Thyroid gland (tissue), 4 donors: ENCODE results near the gene LRRC10. TPM values are rescaled to one million over a fixed set of nuclear protein-coding genes. Genes with fewer than 3 reads are reported as not detected.

Experiments used
- DNase-seq, 2 donors: peaks; one replicate each; pipeline ENCODE4 v3.0.0-alpha.2; 2019
- H3K27ac ChIP-seq, 3 donors: fragments of 200-600 bp; sonication (generic); 1 replicate in 2 of 3; 2 replicates in 1 of 3; pipeline ENCODE4 v1.5.1; 2016 to 2019; ENCODE audit warnings: mild to moderate bottlenecking in 1 of 3, moderate library complexity in 1 of 3
- H3K27me3 ChIP-seq: fragments of 200-600 bp; sonication (generic); one replicate; pipeline ENCODE4 v1.5.1; 2019
- H3K36me3 ChIP-seq, 2 donors: fragments of 200-600 bp; sonication (generic); one replicate each; pipeline ENCODE4 v1.5.1; 2016 to 2019
- H3K4me1 ChIP-seq, 2 donors: fragments of 200-600 bp; sonication (generic); one replicate each; pipeline ENCODE4 v1.5.1; 2017 to 2019
- H3K4me3 ChIP-seq, 3 donors: fragments of 200-600 bp; sonication (generic); replicated peaks in 1 of 3; 1 replicate in 2 of 3; 2 replicates in 1 of 3; pipeline ENCODE4 v1.5.1; 2016; ENCODE audit warnings: mild to moderate bottlenecking in 1 of 3
- H3K9me3 ChIP-seq: fragments of 200-600 bp; sonication (generic); one replicate; pipeline ENCODE4 v1.5.1; 2017
- POLR2A ChIP-seq, 2 donors: fragments of 450-650 bp; IDR thresholded peaks; one replicate each; pipeline ENCODE4 v1.6.1; 2017; ENCODE audit warnings: antibody characterized with exemption in 2 of 2, mild to moderate bottlenecking in 2 of 2, moderate library complexity in 1 of 2
- WGBS, 2 donors: methylation state at CpG; one replicate each; pipeline ENCODE4 v1.1.5; 2017; 5-methylcytosine and 5-hydroxymethylcytosine counted together
- intact Hi-C: fragments of 100-400 bp; cut with DNase I; formaldehyde crosslinking; loops from one replicate; pipeline ENCODE4 v1.15.1; 2023
- total RNA-seq, 4 donors: library from RNA; depleted of rRNA; stranded (reverse); fragments of >200 nt; gene quantifications; one replicate each; pipeline ENCODE4 v1.2.3, GENCODE V29; 2016
- TF ChIP-seq, protein P1 (sequence below), 6 experiments: fragments of 200-600 bp in 3 of 6; fragments of 450-650 bp in 3 of 6; sonication (generic) in 3 of 6; IDR thresholded peaks; one replicate each; pipeline ENCODE4 v1.5.1; 2016 to 2019; ENCODE audit warnings: antibody characterized with exemption in 6 of 6, mild to moderate bottlenecking in 2 of 6, inconsistent platforms in 1 of 6, moderate library complexity in 1 of 6

The LRRC10 gene, protein sequence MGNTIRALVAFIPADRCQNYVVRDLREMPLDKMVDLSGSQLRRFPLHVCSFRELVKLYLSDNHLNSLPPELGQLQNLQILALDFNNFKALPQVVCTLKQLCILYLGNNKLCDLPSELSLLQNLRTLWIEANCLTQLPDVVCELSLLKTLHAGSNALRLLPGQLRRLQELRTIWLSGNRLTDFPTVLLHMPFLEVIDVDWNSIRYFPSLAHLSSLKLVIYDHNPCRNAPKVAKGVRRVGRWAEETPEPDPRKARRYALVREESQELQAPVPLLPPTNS
- total RNA-seq = not detected

DNA sequence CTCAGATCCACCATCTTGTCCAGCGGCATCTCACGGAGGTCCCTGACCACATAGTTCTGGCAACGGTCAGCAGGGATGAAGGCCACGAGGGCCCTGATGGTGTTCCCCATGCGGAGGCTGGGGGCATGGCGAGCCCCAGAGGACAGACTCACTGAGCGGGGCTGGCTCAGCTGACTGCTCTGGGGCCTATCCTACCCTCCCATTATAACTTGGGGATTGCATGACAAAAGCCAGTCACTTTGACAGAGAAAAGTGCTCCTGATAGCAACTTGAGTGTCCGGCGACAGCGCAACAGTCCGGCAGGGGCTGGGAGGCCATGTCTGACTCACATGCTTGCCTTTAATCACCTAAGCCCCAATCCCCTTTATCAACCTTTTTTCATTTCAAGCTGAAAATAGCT is at the start of gene LRRC10:
Gene LRRC10, minus strand, starts transcription at position 179 of the 400 bp plus-strand sequence. Its CDS starts 69 bp downstream, at position 110.
- no peak for DNase-seq
- Histone ChIP-seq H3K4me3 (no peak within 1 kb of the TSS), H3K4me1 (no peaks in the 10 kb centered on the region), H3K9me3 (no peaks in the 10 kb centered on the region), H3K36me3 (no peaks in the 10 kb centered on the region), H3K27ac (no peak within 1 kb of the TSS), H3K27me3 (no peaks in the 10 kb centered on the region)
- 96% methylated on average over 11 of the region's 11 CpGs for WGBS, 2 donors
- TF ChIP-seq, protein P1, sequence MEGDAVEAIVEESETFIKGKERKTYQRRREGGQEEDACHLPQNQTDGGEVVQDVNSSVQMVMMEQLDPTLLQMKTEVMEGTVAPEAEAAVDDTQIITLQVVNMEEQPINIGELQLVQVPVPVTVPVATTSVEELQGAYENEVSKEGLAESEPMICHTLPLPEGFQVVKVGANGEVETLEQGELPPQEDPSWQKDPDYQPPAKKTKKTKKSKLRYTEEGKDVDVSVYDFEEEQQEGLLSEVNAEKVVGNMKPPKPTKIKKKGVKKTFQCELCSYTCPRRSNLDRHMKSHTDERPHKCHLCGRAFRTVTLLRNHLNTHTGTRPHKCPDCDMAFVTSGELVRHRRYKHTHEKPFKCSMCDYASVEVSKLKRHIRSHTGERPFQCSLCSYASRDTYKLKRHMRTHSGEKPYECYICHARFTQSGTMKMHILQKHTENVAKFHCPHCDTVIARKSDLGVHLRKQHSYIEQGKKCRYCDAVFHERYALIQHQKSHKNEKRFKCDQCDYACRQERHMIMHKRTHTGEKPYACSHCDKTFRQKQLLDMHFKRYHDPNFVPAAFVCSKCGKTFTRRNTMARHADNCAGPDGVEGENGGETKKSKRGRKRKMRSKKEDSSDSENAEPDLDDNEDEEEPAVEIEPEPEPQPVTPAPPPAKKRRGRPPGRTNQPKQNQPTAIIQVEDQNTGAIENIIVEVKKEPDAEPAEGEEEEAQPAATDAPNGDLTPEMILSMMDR (IDR thresholded peaks at IDR 0.05) = no peak
- TF ChIP-seq POLR2A (IDR thresholded peaks at IDR 0.05) = no peak
- intact Hi-C loops = no loop called here

DNA sequence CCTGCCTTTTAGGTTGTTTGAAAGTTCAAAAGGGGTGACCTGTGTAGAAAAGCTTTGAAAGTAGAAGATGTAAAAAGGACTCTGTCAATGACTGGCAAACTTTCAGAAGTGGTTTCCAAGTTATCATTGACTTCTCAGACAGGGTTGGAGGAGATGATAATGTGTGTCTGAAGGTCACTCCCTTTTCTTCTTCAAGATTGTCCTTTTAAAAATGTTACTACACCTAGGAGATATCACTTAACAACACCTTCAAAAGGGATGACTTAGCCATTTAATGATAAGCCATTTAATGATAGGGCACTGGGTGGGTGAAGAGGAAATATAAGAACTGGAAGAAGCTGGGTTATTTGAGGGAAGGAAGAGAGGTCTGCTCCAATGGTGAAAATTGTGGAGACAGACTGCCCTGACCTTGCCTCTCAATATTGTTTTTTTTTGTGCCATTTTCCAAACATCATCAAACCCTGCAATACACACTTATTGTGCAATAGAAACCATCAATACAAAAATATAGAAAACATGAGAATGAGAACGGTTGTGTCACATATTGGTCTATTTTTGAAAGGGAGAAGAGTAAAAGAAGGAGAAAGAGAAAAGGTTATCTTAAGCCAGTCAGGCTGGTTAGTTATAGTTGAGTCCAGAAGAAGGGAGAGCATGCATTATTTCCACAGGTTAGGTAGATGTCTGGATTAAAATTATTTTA is 49.6 kb upstream of the LRRC10 start:
- TF ChIP-seq, protein P1 (IDR thresholded peaks at IDR 0.05) = no peak
- no peak for TF ChIP-seq POLR2A (IDR thresholded peaks at IDR 0.05)
- Histone ChIP-seq H3K27me3 (no peaks in the 10 kb centered on the region), H3K4me1 (no peaks in the 10 kb centered on the region), H3K9me3 (no peaks in the 10 kb centered on the region), H3K4me3 (no peak overlapping the region), H3K27ac (no peak overlapping the region), H3K36me3 (no peaks in the 10 kb centered on the region)
- DNase-seq = no peak
- 89 to 91% methylated on average over 1 of the region's 1 CpG for WGBS, 2 donors
- intact Hi-C loops = no loop called here

DNA sequence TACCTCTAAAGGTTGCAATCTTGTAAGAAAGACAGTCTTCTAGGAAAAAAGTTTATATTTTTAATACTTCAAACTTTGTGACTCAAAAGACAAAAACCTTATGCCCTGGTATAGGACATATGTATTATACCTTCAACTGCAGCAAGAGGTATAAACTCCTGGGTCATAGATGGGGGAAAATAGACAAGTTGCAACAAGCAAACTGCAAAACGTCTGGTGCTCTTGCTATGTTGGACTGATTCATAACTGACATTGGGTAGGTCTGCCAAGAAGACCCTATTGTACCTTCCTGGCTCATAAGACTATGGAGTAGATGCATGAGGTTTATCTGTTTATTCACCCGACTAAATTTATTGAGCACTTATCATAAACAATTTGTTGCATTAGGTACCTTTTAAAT is 47.5 kb upstream of the LRRC10 start:
- DNase-seq = no peak
- H3K4me3 ChIP-seq = no peak overlapping the region
- intact Hi-C loops = no loop called here

DNA sequence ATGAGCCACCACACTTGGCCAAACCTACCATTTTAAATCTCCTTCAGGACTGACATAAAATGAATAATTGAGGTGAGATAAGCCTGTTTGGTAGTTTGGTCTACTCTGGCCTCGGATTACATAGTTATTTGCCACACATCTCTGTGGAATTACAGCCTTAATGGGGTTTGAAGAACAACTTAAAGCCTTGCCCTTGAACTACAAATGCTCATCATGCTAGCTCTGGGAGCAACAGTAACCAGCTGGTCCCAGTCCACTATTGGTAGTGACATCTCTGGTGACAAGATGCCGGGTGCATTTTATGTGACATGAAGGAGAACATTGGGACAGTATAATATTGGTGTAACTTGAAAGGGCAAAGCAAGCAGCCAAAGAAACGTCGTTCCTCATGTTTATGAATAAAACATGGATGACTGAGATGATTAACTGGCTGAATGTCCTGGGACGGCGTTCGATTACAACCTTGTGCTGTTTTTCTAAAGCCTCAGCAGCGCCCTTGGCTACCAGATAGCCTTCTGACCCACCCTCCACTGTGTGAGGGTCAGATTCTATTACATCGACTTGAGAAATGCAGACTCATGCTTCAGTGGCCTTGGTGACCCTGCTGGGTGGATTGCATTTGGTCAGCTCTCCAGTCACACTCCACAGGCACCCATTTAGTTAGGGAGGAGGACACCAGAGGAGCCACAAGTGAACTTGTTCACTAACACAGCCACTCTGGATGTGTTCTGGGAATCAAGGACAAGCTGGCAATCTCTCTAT is 46.9 kb upstream of the LRRC10 start:
- Histone ChIP-seq H3K27me3 (no peaks in the 10 kb centered on the region), H3K4me1 (no peaks in the 10 kb centered on the region), H3K9me3 (no peaks in the 10 kb centered on the region), H3K27ac (no peak overlapping the region), H3K4me3 (no peak overlapping the region), H3K36me3 (no peaks in the 10 kb centered on the region)
- 73 to 78% methylated on average over 9 of the region's 9 CpGs for WGBS, 2 donors
- TF ChIP-seq, protein P1 (IDR thresholded peaks at IDR 0.05) = no peak
- no peak for TF ChIP-seq POLR2A (IDR thresholded peaks at IDR 0.05)
- intact Hi-C loops = no loop called here
- no peak for DNase-seq

More for the DNA sequence above, 47.5 kb upstream of the LRRC10 start:
- H3K9me3 ChIP-seq = no peaks in the 10 kb centered on the region
- no peaks in the 10 kb centered on the region for H3K27me3 ChIP-seq
- TF ChIP-seq, protein P1 (IDR thresholded peaks at IDR 0.05) = no peak
- no peaks in the 10 kb centered on the region for H3K4me1 ChIP-seq
- H3K36me3 ChIP-seq = no peaks in the 10 kb centered on the region
- no peak overlapping the region for H3K27ac ChIP-seq
- WGBS, 2 donors = 70 to 75% methylated on average over 2 of the region's 2 CpGs
